Measurements from ENCODE around the gene SYNDIG1. TPM values are rescaled to one million over a fixed set of nuclear protein-coding genes. Genes with fewer than 3 reads are reported as not detected.

SYNDIG1 gene
- total RNA-seq, 6 experiments from 2014 or later, result not detected

GRCh38 chr20:24441661-24442060 lies 27.8 kb upstream of the SYNDIG1 start:
- no peak for ATAC-seq
- Histone ChIP-seq H3K9me3 (no peaks in the 10 kb centered on the region), H3K27ac (no peak overlapping the region), H3K27me3 (no peaks in the 10 kb centered on the region), H3K36me3 (no peaks in the 10 kb centered on the region), H3K4me3 (no peak overlapping the region), H3K4me1 (no peaks in the 10 kb centered on the region)
- intact Hi-C loops (cut with DNase I), result no loop called here
- TF ChIP-seq POLR2A (IDR thresholded peaks at IDR 0.05), result no peak
- TF ChIP-seq, protein P1, sequence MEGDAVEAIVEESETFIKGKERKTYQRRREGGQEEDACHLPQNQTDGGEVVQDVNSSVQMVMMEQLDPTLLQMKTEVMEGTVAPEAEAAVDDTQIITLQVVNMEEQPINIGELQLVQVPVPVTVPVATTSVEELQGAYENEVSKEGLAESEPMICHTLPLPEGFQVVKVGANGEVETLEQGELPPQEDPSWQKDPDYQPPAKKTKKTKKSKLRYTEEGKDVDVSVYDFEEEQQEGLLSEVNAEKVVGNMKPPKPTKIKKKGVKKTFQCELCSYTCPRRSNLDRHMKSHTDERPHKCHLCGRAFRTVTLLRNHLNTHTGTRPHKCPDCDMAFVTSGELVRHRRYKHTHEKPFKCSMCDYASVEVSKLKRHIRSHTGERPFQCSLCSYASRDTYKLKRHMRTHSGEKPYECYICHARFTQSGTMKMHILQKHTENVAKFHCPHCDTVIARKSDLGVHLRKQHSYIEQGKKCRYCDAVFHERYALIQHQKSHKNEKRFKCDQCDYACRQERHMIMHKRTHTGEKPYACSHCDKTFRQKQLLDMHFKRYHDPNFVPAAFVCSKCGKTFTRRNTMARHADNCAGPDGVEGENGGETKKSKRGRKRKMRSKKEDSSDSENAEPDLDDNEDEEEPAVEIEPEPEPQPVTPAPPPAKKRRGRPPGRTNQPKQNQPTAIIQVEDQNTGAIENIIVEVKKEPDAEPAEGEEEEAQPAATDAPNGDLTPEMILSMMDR (IDR thresholded peaks at IDR 0.05), result no peak
- DNase-seq, result no peak
- WGBS (ENCODE audit: insufficient coverage, low coverage, low lambda C conversion rate, missing lambda C conversion rate), result 53% methylated on average over 6 of the region's 9 CpGs

DNA sequence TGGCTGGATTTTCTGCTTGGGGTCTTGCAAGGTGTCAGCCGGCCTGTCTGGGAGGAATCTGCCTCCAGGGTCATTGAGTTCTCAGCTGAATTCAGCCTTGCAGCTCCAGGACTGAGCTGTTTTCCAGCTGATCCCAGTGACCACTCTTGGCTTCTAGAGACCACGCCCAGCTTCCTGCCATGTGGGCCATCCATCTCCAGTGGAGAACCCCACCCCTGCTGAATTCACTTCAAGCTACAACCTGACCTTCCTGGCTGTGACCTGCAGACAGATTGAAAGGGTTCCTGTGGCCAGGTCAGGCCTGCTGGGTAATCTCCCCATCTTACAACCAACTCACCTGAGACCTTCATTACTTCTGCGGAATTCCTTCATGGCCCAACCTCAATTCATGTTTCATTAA lies 26.5 kb upstream of the SYNDIG1 start:
- no peaks in the 10 kb centered on the region for H3K36me3 ChIP-seq
- H3K4me3 ChIP-seq, result no peak overlapping the region
- no peaks in the 10 kb centered on the region for H3K27me3 ChIP-seq
- 43% methylated on average over 1 of the region's 3 CpGs for WGBS (ENCODE audit: insufficient coverage, low coverage, low lambda C conversion rate, missing lambda C conversion rate)
- ATAC-seq (no peak), DNase-seq (no peak)
- intact Hi-C loops (cut with DNase I), result no loop called here
- TF ChIP-seq POLR2A (IDR thresholded peaks at IDR 0.05), result no peak
- TF ChIP-seq, protein P1 (IDR thresholded peaks at IDR 0.05), result no peak
- no peaks in the 10 kb centered on the region for H3K9me3 ChIP-seq
- no peaks in the 10 kb centered on the region for H3K4me1 ChIP-seq
- H3K27ac ChIP-seq, result no peak overlapping the region

DNA sequence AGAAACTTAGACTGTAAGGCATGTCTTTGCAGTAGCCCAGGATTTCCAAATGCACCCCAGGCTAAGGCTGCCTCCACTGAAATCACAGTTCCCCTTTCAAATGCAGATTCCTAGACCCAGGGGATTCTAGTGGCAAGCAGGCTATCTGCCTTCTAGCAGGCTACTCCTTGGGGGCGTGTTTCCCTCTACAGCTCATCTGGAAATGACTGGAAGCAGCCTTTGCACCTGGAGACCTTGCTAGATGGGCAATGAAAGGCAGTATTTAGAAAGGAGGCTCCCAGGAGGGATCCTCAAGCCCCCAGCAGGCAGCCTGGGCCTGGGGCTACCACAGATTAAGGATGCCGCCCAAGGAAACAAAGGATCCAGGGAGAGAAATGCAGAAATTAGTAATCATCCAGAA lies 26.0 kb upstream of the SYNDIG1 start:
- H3K4me3 ChIP-seq, result no peak overlapping the region
- no peaks in the 10 kb centered on the region for H3K9me3 ChIP-seq
- DNase-seq (no peak), ATAC-seq (no peak)
- H3K27me3 ChIP-seq, result no peaks in the 10 kb centered on the region
- intact Hi-C loops (cut with DNase I), result no loop called here
- 40% methylated on average over 1 of the region's 2 CpGs for WGBS (ENCODE audit: insufficient coverage, low coverage, low lambda C conversion rate, missing lambda C conversion rate)
- H3K4me1 ChIP-seq, result no peaks in the 10 kb centered on the region
- H3K27ac ChIP-seq, result no peak overlapping the region
- TF ChIP-seq, protein P1 (IDR thresholded peaks at IDR 0.05), result no peak
- no peak for TF ChIP-seq POLR2A (IDR thresholded peaks at IDR 0.05)
- H3K36me3 ChIP-seq, result no peaks in the 10 kb centered on the region

- H3K4me1 ChIP-seq, result no peaks in the 10 kb centered on the region
These were observed 24.8 kb upstream of the SYNDIG1 start for GRCh38 chr20:24444526-24445190.

More at GRCh38 chr20:24444526-24445190, 24.8 kb upstream of the SYNDIG1 start:
- H3K4me3 ChIP-seq, result no peak overlapping the region
- no peak for ATAC-seq
- WGBS (ENCODE audit: insufficient coverage, low coverage, low lambda C conversion rate, missing lambda C conversion rate), result 25% methylated on average over 4 of the region's 7 CpGs
- no peaks in the 10 kb centered on the region for H3K9me3 ChIP-seq
- H3K36me3 ChIP-seq, result no peaks in the 10 kb centered on the region
- TF ChIP-seq POLR2A (IDR thresholded peaks at IDR 0.05), result no peak
- TF ChIP-seq, protein P1 (IDR thresholded peaks at IDR 0.05), result no peak
- H3K27me3 ChIP-seq, result no peaks in the 10 kb centered on the region
- no peak for DNase-seq
- intact Hi-C loops (cut with DNase I), result no loop called here
- H3K27ac ChIP-seq, result no peak overlapping the region
